SK-N-SH (cell line): ENCODE measurements around the gene ROS1. TPM values are rescaled to one million over a fixed set of nuclear protein-coding genes. Genes with fewer than 3 reads are reported as not detected.

Experiments
- CTCF ChIA-PET: fragments of 300-600, 350-600 bp; formaldehyde crosslinking; extraction: SDS; loops from one replicate; lab custom pipeline; 2021; lab: Yijun Ruan, JAX
- POLR2A ChIA-PET: fragments of 350-600 bp; sonication (Branson Sonifier 250); formaldehyde crosslinking; extraction: SDS; loops from one replicate; lab custom pipeline; 2020; ENCODE audit warnings: antibody characterized with exemption, inconsistent platforms; lab: Yijun Ruan, JAX
- DNase-seq: peaks from one replicate; pipeline ENCODE4 v3.0.0; 2012
- H2AFZ ChIP-seq: fragments of 200-600 bp; sonication (generic); 2 replicates; pipeline ENCODE4 v1.8.1; 2016; ENCODE audit warnings: antibody characterized with exemption, mild to moderate bottlenecking, low read depth
- H3F3A ChIP-seq: fragments of 200-600 bp; sonication (generic); replicated peaks from 2 replicates; pipeline ENCODE3; 2016; ENCODE audit warnings: antibody characterized with exemption, mild to moderate bottlenecking; ENCODE audit not compliant: insufficient read depth
- H3K27ac ChIP-seq, 2 experiments: fragments of 200-500 bp in 1 of 2; fragments of 200-600 bp in 1 of 2; sonication (Bioruptor generic) in 1 of 2; sonication (generic), shearing (Covaris generic) in 1 of 2; 2 replicates each; pipeline versions ENCODE4 v1.5.1 to v1.6.1; 2014 to 2016; ENCODE audit warnings: low read depth in 2 of 2, inconsistent platforms in 1 of 2, low read length in 1 of 2, mild to moderate bottlenecking in 1 of 2, mixed read lengths in 1 of 2
- H3K27me3 ChIP-seq: fragments of 200-600 bp; sonication (generic), shearing (Covaris generic); 2 replicates; pipeline ENCODE4 v1.6.1; 2016; ENCODE audit warnings: mixed run types; ENCODE audit not compliant: insufficient read depth
- H3K36me3 ChIP-seq, 2 experiments: fragments of 200-500 bp in 1 of 2; fragments of 200-600 bp in 1 of 2; sonication (Bioruptor generic) in 1 of 2; sonication (generic) in 1 of 2; replicated peaks in 1 of 2; 2 replicates each; pipeline versions ENCODE3 to v1.5.1; 2014 to 2016; ENCODE audit warnings: low read length in 1 of 2, mild to moderate bottlenecking in 1 of 2; ENCODE audit not compliant: insufficient read depth in 2 of 2, control insufficient read depth in 1 of 2
- H3K4me1 ChIP-seq, 2 experiments: fragments of 200-500 bp in 1 of 2; fragments of 200-600 bp in 1 of 2; sonication (Bioruptor generic) in 1 of 2; sonication (generic), shearing (Covaris generic) in 1 of 2; 2 replicates each; pipeline versions ENCODE4 v1.5.1 to v1.6.1; 2014 to 2016; ENCODE audit warnings: low read depth in 1 of 2, low read length in 1 of 2, mixed run types in 1 of 2; ENCODE audit not compliant: insufficient read depth in 2 of 2, control insufficient read depth in 1 of 2
- H3K4me2 ChIP-seq: fragments of 200-600 bp; sonication (generic), shearing (Covaris generic); 2 replicates; pipeline ENCODE4 v1.6.1; 2017; ENCODE audit warnings: mixed run types
- H3K4me3 ChIP-seq, 2 experiments: fragments of 200-500 bp in 1 of 2; fragments of 200-600 bp in 1 of 2; sonication (Bioruptor generic) in 1 of 2; sonication (generic), shearing (Covaris generic) in 1 of 2; 2 replicates each; pipeline versions ENCODE4 v1.5.1 to v1.8.1; 2014 to 2016; ENCODE audit warnings: low read depth in 2 of 2, inconsistent platforms in 1 of 2, low read length in 1 of 2, mild to moderate bottlenecking in 1 of 2, mixed read lengths in 1 of 2, moderate library complexity in 1 of 2
- H3K79me2 ChIP-seq: fragments of 200-600 bp; sonication (generic); 2 replicates; pipeline ENCODE4 v1.8.1; 2017; ENCODE audit warnings: mild to moderate bottlenecking; ENCODE audit not compliant: insufficient read depth
- H3K9ac ChIP-seq: fragments of 200-600 bp; sonication (generic); 2 replicates; pipeline ENCODE4 v1.6.1; 2017; ENCODE audit warnings: mixed run types
- H3K9me2 ChIP-seq: fragments of 200-600 bp; sonication (generic); 2 replicates; pipeline ENCODE4 v1.6.1; 2017; ENCODE audit warnings: mixed run types
- H3K9me3 ChIP-seq: fragments of 200-600 bp; sonication (generic); 2 replicates; pipeline ENCODE4 v1.6.1; 2017; ENCODE audit warnings: mixed run types, mild to moderate bottlenecking, moderate library complexity
- H4K20me1 ChIP-seq: fragments of 200-600 bp; sonication (generic); 2 replicates; pipeline ENCODE4 v1.6.1; 2017; ENCODE audit warnings: mild to moderate bottlenecking, mixed run types; ENCODE audit not compliant: insufficient read depth
- CHD2 ChIP-seq: fragments of 150-350 bp; IDR thresholded peaks from 2 replicates; pipeline ENCODE4 v1.6.1; 2018; ENCODE audit warnings: low read length; ENCODE audit not compliant: partially characterized antibody
- ELF1 ChIP-seq: IDR thresholded peaks from 2 replicates; pipeline ENCODE4 v1.4.0; 2012
- EZH2phosphoT487 ChIP-seq: fragments of 200-600 bp; sonication (generic); IDR thresholded peaks from 2 replicates; pipeline ENCODE4 v1.6.1; 2017; ENCODE audit warnings: low read depth, mixed run types, mild to moderate bottlenecking, antibody characterized with exemption, moderate library complexity, borderline replicate concordance
- FOSL2 ChIP-seq: IDR thresholded peaks from 2 replicates; pipeline ENCODE4 v1.4.0; 2012; ENCODE audit warnings: low read depth, mild to moderate bottlenecking, moderate library complexity, borderline replicate concordance
- GATA2 ChIP-seq: sonication (generic); formaldehyde crosslinking; IDR thresholded peaks from 2 replicates; pipeline ENCODE4 v1.5.0; 2020; ENCODE audit warnings: mild to moderate bottlenecking, missing genetic modification reagents
- JUND ChIP-seq: IDR thresholded peaks from 2 replicates; pipeline ENCODE4 v1.4.0; 2012
- NRF1 ChIP-seq: IDR thresholded peaks from 2 replicates; pipeline ENCODE4 v1.6.1; 2012; ENCODE audit warnings: low read depth, mild to moderate bottlenecking, low read length
- RAD21 ChIP-seq: IDR thresholded peaks from 2 replicates; pipeline ENCODE4 v1.6.1; 2012; ENCODE audit warnings: mild to moderate bottlenecking, low read length
- TCF12 ChIP-seq: IDR thresholded peaks from 2 replicates; pipeline ENCODE4 v1.4.0; 2012
- TEAD4 ChIP-seq: IDR thresholded peaks from 2 replicates; pipeline ENCODE4 v1.4.0; 2012; ENCODE audit warnings: mild to moderate bottlenecking, borderline replicate concordance; ENCODE audit not compliant: insufficient read depth
- YY1 ChIP-seq: IDR thresholded peaks from 2 replicates; pipeline ENCODE4 v1.4.0; 2012; ENCODE audit warnings: low read depth, mild to moderate bottlenecking
- WGBS: methylation state at CpG from one replicate; pipeline ENCODE4 v1.1.6; 2017; ENCODE audit warnings: low lambda C conversion rate; 5-methylcytosine and 5-hydroxymethylcytosine counted together
- polyA plus RNA-seq, 3 experiments: library from polyadenylated mRNA; depleted of rRNA; stranded (reverse); fragments of >200 nt; gene quantifications; 2 replicates each; pipeline ENCODE4 v1.2.3, GENCODE V29; 2012
- TF ChIP-seq, protein P1 (sequence below): IDR thresholded peaks from 2 replicates; pipeline ENCODE4 v1.4.0; 2012; ENCODE audit warnings: low read depth, borderline replicate concordance
- TF ChIP-seq, protein P2 (sequence below): fragments of 150-350 bp; IDR thresholded peaks from 2 replicates; pipeline ENCODE4 v1.6.1; 2016; ENCODE audit warnings: mild to moderate bottlenecking, low read depth, low read length
- TF ChIP-seq, protein P3 (sequence below): IDR thresholded peaks from 2 replicates; pipeline ENCODE4; 2012
- TF ChIP-seq, protein P4 (sequence below): IDR thresholded peaks from 2 replicates; pipeline ENCODE4 v1.4.0; 2012; ENCODE audit warnings: low read depth
- TF ChIP-seq, protein P5 (sequence below): fragments of 150-350 bp; IDR thresholded peaks from 2 replicates; pipeline ENCODE4 v1.6.1; 2017; ENCODE audit warnings: antibody characterized with exemption, low read length, low read depth, borderline replicate concordance
- TF ChIP-seq, protein P6 (sequence below): IDR thresholded peaks from 2 replicates; pipeline ENCODE4 v1.4.0; 2012; ENCODE audit warnings: low read depth, borderline replicate concordance

ROS1 gene
- polyA plus RNA-seq, 1 of the 3 experiments (the other 2 are of a cell fraction), result 1.8 TPM

DNA sequence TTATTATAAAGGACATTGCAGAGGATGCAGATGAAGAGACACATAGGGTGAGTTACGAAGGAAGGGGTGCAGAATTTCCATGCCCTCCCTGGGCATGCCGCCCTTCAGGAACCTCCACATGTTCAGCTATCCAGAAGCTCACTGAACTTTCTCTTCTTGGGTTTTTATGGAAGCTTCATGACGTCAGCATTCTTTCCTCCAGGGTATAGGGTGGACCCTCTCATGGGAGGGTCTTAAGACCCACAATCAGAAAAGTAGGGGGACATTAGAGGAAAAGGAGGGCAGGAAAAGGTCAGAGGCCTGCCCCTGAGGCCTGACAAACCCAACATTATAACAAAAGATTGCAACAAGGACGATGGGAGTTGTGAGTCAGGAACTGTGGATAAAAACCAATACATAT is 42.1 kb upstream of the ROS1 start:
- Histone ChIP-seq H3K27me3 (no peaks in the 10 kb centered on the region), H3K9me2 (no peaks in the 10 kb centered on the region), H2AFZ (0 out of 2 replicates have a peak overlapping the region, but pooled peaks have one; percentile 15), H3K36me3 (no peaks in the 10 kb centered on the region), H3K9ac (no peak overlapping the region), H3K4me3 (no peak overlapping the region), H3F3A (peaks cover 26% of the 10 kb centered on the region), H3K9me3 (no peaks in the 10 kb centered on the region), H3K27ac (no peak overlapping the region), H3K4me2 (no peak overlapping the region), H4K20me1 (no peaks in the 10 kb centered on the region), H3K4me1 (peaks cover 0 to 11% of the 10 kb centered on the region in 2 experiments; a peak in 3 of 4 replicates), H3K79me2 (no peaks in the 10 kb centered on the region)
- CTCF ChIA-PET, result interaction anchor here (1.3 to 2.7 kb wide), 2 partner anchors 10 to 18 kb away, joined by 3 to 8 read pairs; no protein-coding TSS in a partner anchor
- POLR2A ChIA-PET, result no interaction called here
- TF ChIP-seq, protein P1, sequence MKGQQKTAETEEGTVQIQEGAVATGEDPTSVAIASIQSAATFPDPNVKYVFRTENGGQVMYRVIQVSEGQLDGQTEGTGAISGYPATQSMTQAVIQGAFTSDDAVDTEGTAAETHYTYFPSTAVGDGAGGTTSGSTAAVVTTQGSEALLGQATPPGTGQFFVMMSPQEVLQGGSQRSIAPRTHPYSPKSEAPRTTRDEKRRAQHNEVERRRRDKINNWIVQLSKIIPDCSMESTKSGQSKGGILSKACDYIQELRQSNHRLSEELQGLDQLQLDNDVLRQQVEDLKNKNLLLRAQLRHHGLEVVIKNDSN, result no peak
- TF ChIP-seq, protein P2, sequence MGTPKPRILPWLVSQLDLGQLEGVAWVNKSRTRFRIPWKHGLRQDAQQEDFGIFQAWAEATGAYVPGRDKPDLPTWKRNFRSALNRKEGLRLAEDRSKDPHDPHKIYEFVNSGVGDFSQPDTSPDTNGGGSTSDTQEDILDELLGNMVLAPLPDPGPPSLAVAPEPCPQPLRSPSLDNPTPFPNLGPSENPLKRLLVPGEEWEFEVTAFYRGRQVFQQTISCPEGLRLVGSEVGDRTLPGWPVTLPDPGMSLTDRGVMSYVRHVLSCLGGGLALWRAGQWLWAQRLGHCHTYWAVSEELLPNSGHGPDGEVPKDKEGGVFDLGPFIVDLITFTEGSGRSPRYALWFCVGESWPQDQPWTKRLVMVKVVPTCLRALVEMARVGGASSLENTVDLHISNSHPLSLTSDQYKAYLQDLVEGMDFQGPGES, result no peak
- TF ChIP-seq TCF12, result no peak
- TF ChIP-seq EZH2phosphoT487, result no peak
- TF ChIP-seq, protein P3, sequence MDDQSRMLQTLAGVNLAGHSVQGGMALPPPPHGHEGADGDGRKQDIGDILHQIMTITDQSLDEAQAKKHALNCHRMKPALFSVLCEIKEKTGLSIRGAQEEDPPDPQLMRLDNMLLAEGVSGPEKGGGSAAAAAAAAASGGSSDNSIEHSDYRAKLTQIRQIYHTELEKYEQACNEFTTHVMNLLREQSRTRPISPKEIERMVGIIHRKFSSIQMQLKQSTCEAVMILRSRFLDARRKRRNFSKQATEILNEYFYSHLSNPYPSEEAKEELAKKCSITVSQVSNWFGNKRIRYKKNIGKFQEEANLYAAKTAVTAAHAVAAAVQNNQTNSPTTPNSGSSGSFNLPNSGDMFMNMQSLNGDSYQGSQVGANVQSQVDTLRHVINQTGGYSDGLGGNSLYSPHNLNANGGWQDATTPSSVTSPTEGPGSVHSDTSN, result no peak
- no peak for TF ChIP-seq CHD2
- TF ChIP-seq NRF1, result no peak
- TF ChIP-seq TEAD4, result no peak
- TF ChIP-seq, protein P4, sequence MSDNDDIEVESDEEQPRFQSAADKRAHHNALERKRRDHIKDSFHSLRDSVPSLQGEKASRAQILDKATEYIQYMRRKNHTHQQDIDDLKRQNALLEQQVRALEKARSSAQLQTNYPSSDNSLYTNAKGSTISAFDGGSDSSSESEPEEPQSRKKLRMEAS, result no peak
- no peak for TF ChIP-seq FOSL2
- TF ChIP-seq ELF1, result no peak
- TF ChIP-seq RAD21, result no peak
- TF ChIP-seq JUND, result no peak
- TF ChIP-seq, protein P5, sequence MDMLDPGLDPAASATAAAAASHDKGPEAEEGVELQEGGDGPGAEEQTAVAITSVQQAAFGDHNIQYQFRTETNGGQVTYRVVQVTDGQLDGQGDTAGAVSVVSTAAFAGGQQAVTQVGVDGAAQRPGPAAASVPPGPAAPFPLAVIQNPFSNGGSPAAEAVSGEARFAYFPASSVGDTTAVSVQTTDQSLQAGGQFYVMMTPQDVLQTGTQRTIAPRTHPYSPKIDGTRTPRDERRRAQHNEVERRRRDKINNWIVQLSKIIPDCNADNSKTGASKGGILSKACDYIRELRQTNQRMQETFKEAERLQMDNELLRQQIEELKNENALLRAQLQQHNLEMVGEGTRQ, result no peak
- TF ChIP-seq, protein P6, sequence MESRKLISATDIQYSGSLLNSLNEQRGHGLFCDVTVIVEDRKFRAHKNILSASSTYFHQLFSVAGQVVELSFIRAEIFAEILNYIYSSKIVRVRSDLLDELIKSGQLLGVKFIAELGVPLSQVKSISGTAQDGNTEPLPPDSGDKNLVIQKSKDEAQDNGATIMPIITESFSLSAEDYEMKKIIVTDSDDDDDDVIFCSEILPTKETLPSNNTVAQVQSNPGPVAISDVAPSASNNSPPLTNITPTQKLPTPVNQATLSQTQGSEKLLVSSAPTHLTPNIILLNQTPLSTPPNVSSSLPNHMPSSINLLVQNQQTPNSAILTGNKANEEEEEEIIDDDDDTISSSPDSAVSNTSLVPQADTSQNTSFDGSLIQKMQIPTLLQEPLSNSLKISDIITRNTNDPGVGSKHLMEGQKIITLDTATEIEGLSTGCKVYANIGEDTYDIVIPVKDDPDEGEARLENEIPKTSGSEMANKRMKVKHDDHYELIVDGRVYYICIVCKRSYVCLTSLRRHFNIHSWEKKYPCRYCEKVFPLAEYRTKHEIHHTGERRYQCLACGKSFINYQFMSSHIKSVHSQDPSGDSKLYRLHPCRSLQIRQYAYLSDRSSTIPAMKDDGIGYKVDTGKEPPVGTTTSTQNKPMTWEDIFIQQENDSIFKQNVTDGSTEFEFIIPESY, result no peak
- TF ChIP-seq GATA2 (CRISPR knock-in tag), result no peak
- TF ChIP-seq YY1, result no peak
- no peak for DNase-seq
- 56% methylated on average over 4 of the region's 4 CpGs for whole genome bisulfite sequencing
